ENCODE data around the gene SFMBT2.

GRCh38 chr10:7218968-7219367 lies 191.9 kb downstream of the SFMBT2 start:
- TF ChIP-seq CTCF (IDR thresholded peaks at IDR 0.05 in 8 of 11, conservative IDR thresholded peaks at IDR 0.05 in 3 of 11) (no peak), POLR2A (IDR thresholded peaks at IDR 0.05) (no peak), POLR2AphosphoS5 (IDR thresholded peaks at IDR 0.05) (no peak)

Data from spleen (tissue), 7 donors.